Psoas muscle (tissue), 8 donors: ENCODE data around the gene IFT80. TPM values are rescaled to one million over a fixed set of nuclear protein-coding genes. Genes with fewer than 3 reads are reported as not detected.

Experiments used
- ATAC-seq, 4 donors: fragments of 200-7000 bp; cut with Tn5 transposase; one replicate each; pipeline ENCODE4 v1.9.1; 2020; ENCODE audit warnings: moderate library complexity in 3 of 4, mild to moderate bottlenecking in 2 of 4
- DNase-seq, 2 donors: peaks; one replicate each; pipeline ENCODE4 v3.0.0-alpha.2; 2020
- H3K27ac ChIP-seq: fragments of 200-600 bp; one replicate; pipeline ENCODE4 v1.8.0; 2022
- H3K27me3 ChIP-seq, 3 donors: fragments of 200-600 bp in 1 of 3; one replicate each; pipeline versions ENCODE4 v1.6.1 to v1.8.0; 2013 to 2022; ENCODE audit warnings: low read length in 2 of 3, mild to moderate bottlenecking in 2 of 3, moderate library complexity in 1 of 3; ENCODE audit not compliant: insufficient read depth in 3 of 3
- H3K36me3 ChIP-seq, 2 donors: fragments of 200-600 bp in 1 of 2; one replicate each; pipeline versions ENCODE4 v1.6.1 to v1.8.0; 2013 to 2022; ENCODE audit warnings: low read depth in 1 of 2, mild to moderate bottlenecking in 1 of 2, moderate library complexity in 1 of 2; ENCODE audit not compliant: insufficient read depth in 1 of 2
- H3K4me1 ChIP-seq: fragments of 200-600 bp; one replicate; pipeline ENCODE4 v1.8.0; 2022
- H3K4me3 ChIP-seq: fragments of 200-600 bp; one replicate; pipeline ENCODE4 v1.8.0; 2022; ENCODE audit warnings: mild to moderate bottlenecking
- H3K9me3 ChIP-seq: fragments of 200-600 bp; one replicate; pipeline ENCODE4 v1.8.0; 2022
- WGBS, 3 donors: extraction: QIAGEN DNeasy Blood & Tissue Kit; methylation state at CpG; one replicate each; pipeline versions ENCODE4 v1.1.6 to v1.1.7; 2013; 5-methylcytosine and 5-hydroxymethylcytosine counted together
- intact Hi-C, 2 donors: fragments of 100-400 bp; cut with DNase I; formaldehyde crosslinking; loops; one replicate each; pipeline versions ENCODE4 v1.11.0 to v1.14.2; 2022
- polyA plus RNA-seq, 3 donors: library from polyadenylated mRNA; stranded (reverse); fragments of 200-250 nt; gene quantifications; one replicate each; pipeline ENCODE4 v1.2.3, GENCODE V29; 2013
- total RNA-seq, 4 donors: library from RNA; stranded (reverse); fragmentation: NEBNext Ultra II Directional in 2 of 4; extraction: Animal tissue kit (Norgen Biotek cat#: 25700) in 2 of 4; gene quantifications; one replicate each; pipeline versions ENCODE4 v1.2.1 to v1.2.4, GENCODE V29; 2021 to 2023
- TF ChIP-seq, protein P1 (sequence below): fragments of 200-600 bp; IDR thresholded peaks from one replicate; pipeline ENCODE4 v1.8.0; 2022; ENCODE audit warnings: antibody characterized with exemption
- donor health status: healthy with polysubstance abuse.
- donor health status: DM: no; HTN: no; CAD: no; lungs with moderate emphysema.
- donor health status: Bipolar disorder and iron deficiency.
- donor health status: healthy.
- donor health status: DM: yes; HTN: yes; CAD: no.
- donor health status: DM: no; HTN: no; CAD: no.
- donor health status: DM: no; HTN: no; CAD: no.
- donor health status: DM: yes; HTN: yes; CAD: no.

Gene IFT80
- total and polyA plus RNA-seq, 7 donors: 2.1 to 8.2 (median 3.9) TPM

DNA sequence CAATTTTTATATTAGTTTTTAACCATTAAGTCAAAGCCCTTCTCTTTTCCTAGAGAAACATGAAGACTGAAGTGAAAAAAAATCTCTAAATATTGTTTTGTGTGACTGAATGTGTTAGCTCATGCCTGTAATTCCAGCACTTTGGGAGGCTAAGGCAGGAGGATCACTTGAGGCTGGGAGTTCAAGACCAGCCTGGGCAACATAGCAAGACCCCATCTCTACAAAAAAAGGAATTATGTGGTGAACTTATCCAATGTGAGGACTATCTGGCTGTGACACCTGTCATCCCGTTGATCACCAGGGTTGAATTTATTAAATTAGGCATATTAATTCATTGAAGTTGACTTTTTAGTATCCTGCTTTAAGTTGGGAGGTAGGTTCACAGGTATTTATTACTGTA lies 13.5 kb upstream of the IFT80 start:
- 16 to 75% (median 32%) methylated on average over 1 of the region's 1 CpG for WGBS, 3 donors
- Histone ChIP-seq H3K27ac (no peak overlapping the region), H3K27me3 (no peaks in the 10 kb centered on the region), H3K4me1 (no peaks in the 10 kb centered on the region), H3K4me3 (no peak overlapping the region), H3K9me3 (no peaks in the 10 kb centered on the region), H3K36me3 (peaks cover 3 to 30% of the 10 kb centered on the region in 2 donors)
- TF ChIP-seq, protein P1, sequence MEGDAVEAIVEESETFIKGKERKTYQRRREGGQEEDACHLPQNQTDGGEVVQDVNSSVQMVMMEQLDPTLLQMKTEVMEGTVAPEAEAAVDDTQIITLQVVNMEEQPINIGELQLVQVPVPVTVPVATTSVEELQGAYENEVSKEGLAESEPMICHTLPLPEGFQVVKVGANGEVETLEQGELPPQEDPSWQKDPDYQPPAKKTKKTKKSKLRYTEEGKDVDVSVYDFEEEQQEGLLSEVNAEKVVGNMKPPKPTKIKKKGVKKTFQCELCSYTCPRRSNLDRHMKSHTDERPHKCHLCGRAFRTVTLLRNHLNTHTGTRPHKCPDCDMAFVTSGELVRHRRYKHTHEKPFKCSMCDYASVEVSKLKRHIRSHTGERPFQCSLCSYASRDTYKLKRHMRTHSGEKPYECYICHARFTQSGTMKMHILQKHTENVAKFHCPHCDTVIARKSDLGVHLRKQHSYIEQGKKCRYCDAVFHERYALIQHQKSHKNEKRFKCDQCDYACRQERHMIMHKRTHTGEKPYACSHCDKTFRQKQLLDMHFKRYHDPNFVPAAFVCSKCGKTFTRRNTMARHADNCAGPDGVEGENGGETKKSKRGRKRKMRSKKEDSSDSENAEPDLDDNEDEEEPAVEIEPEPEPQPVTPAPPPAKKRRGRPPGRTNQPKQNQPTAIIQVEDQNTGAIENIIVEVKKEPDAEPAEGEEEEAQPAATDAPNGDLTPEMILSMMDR: no peak
- ATAC-seq: no peak
- no peak for DNase-seq
- intact Hi-C loops: loop anchor here (2.0 to 5.0 kb wide), 3 partner anchors 250 to 380 kb away; no protein-coding TSS in a partner anchor

DNA sequence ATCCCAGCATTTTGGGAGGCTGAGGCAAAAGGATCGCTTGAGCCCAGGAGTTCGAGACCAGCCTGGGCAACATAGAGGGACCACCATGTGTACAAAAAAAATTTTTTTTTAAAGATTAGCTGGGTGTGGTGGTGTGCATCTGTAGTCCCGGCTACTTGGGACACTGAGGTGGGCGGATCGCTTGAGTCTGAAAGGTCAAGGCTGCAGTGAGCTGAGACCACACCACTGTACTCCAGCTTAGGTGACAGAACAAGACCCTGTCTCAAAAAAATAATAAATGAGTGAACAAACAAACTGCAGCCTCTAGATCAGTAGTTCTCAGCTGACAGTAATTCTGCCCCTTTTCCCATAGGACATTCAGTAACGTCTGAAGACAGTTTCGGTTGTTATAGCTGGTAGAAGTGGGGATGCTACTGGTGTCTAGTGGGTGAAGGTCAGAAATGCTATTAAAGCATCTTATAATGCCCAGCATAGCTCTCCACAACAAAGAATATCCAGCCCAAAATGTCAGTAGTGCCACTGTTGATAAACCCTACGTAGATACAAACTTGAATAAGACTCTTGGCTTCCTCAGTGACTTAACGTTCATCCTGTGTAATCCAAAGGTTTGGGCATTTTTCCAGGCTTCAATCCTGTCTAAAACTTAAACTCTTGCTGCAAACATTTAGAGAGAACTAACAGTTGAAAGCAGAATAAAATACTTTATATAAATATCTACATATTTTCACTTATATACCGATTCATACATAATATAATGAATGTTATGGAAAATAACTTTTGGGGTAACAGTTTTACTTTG lies 11.0 kb upstream of the IFT80 start:
- DNase-seq: no peak
- no peak overlapping the region for H3K4me3 ChIP-seq
- ATAC-seq: no peak
- H3K36me3 ChIP-seq: peaks cover 0 to 13% of the 10 kb centered on the region in 2 donors
- no peaks in the 10 kb centered on the region for H3K27me3 ChIP-seq
- 80 to 81% (median 81%) methylated on average over 10 of the region's 10 CpGs for WGBS, 3 donors
- intact Hi-C loops: loop anchor here (5.0 to 10.0 kb wide), 3 partner anchors 248 to 585 kb away; no protein-coding TSS in a partner anchor
- H3K27ac ChIP-seq: no peak overlapping the region
- no peaks in the 10 kb centered on the region for H3K4me1 ChIP-seq
- TF ChIP-seq, protein P1: no peak
- H3K9me3 ChIP-seq: no peaks in the 10 kb centered on the region

DNA sequence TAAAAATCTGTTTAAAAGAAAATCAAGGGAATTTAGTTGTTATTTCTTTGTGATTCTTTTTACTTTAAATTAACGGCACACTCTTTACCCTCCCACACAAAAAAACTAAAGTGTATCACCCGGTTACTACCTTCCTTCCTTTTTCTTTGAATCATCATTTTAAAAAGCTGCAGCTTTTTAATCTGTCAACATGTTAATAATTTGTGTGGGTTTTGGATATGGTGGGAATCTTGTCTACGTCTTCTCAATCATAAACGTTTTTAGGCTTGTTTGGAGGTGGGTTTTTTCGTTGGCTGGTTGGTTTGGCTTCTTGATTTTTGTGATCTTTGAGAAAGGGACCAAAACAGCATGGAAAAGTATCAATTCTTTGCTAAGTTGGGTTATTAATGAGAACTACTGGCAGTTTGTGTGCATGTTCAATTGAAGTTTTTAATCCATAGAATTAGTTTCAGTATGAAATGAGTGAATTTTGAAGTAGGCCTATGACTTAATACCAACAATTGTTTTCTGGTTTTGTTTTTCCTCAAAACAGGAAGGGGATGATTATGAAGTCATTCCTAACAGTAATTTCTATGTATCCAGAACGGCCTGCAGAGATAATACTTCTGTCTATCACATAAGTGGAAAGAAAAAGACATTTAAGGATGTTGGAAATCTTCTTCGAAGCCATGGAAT lies 4.9 kb upstream of the IFT80 start:
- 52 to 67% (median 67%) methylated on average over 7 of the region's 7 CpGs for WGBS, 3 donors
- H3K9me3 ChIP-seq: no peaks in the 10 kb centered on the region
- ATAC-seq: no peak
- no peak overlapping the region for H3K4me3 ChIP-seq
- intact Hi-C loops: loop anchor here in 1 of 2 donors (10.0 kb wide), 1 partner anchor 579 kb away; no protein-coding TSS in a partner anchor
- H3K36me3 ChIP-seq: peaks cover 0 to 15% of the 10 kb centered on the region in 2 donors
- no peak for DNase-seq
- H3K27ac ChIP-seq: no peak overlapping the region
- TF ChIP-seq, protein P1: no peak
- no peaks in the 10 kb centered on the region for H3K27me3 ChIP-seq
- peaks cover 12% of the 10 kb centered on the region for H3K4me1 ChIP-seq

DNA sequence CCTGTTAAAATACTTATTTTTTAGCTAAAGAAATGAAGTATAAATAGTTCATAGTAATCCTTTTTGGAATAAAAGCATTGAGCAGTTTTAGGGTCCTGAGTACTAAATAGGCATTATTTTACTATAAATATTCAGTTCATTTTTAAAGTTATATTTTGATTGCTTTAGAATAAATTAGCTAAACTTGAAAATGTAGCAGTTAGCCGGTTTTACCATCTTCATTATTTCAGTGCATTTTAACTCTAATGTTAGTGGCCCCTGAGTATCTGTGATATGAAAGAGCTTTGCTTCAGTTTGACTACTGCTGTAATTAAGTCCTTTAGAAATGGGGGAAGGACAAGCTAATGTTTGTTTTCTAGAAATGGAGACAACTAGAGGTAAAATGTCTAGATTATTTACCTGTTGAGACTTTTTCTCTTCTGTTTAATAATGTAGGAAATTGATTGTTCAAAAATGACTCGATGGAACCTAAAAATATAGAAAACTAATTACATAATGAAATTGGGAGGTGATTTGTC lies 4.1 kb upstream of the IFT80 start:
- intact Hi-C loops: loop anchor here in 1 of 2 donors (10.0 kb wide), 1 partner anchor 578 kb away; no protein-coding TSS in a partner anchor
- H3K27ac ChIP-seq: no peak overlapping the region
- 61 to 81% (median 80%) methylated on average over 2 of the region's 2 CpGs for WGBS, 3 donors
- DNase-seq (no peak), ATAC-seq (no peak)
- H3K4me1 ChIP-seq: peaks cover 16% of the 10 kb centered on the region
- no peaks in the 10 kb centered on the region for H3K9me3 ChIP-seq
- no peak overlapping the region for H3K4me3 ChIP-seq
- peaks cover 0 to 15% of the 10 kb centered on the region in 2 donors for H3K36me3 ChIP-seq
- TF ChIP-seq, protein P1: no peak
- no peaks in the 10 kb centered on the region for H3K27me3 ChIP-seq
